CD4-positive, alpha-beta T cell treated with Interferon gamma for 1 hour (primary cell): Measurements from ENCODE around the gene USP17L10.
A peak's percentile ranks its signal among the peaks of the same experiment; 100 is the strongest.
"Not testable (repeated sequence)": the region's sequence is repeated elsewhere in the genome, so short reads cannot be mapped to it uniquely, and the experiment has no call there.

ENCODE experiments used
- DNase-seq: peaks from one replicate; pipeline ENCODE4 v3.0.0-alpha.2; 2020

The USP17L10 gene, protein sequence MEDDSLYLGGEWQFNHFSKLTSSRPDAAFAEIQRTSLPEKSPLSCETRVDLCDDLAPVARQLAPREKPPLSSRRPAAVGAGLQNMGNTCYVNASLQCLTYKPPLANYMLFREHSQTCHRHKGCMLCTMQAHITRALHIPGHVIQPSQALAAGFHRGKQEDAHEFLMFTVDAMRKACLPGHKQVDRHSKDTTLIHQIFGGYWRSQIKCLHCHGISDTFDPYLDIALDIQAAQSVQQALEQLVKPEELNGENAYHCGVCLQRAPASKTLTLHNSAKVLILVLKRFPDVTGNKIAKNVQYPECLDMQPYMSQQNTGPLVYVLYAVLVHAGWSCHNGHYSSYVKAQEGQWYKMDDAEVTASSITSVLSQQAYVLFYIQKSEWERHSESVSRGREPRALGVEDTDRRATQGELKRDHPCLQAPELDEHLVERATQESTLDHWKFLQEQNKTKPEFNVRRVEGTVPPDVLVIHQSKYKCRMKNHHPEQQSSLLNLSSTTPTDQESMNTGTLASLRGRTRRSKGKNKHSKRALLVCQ

DNA sequence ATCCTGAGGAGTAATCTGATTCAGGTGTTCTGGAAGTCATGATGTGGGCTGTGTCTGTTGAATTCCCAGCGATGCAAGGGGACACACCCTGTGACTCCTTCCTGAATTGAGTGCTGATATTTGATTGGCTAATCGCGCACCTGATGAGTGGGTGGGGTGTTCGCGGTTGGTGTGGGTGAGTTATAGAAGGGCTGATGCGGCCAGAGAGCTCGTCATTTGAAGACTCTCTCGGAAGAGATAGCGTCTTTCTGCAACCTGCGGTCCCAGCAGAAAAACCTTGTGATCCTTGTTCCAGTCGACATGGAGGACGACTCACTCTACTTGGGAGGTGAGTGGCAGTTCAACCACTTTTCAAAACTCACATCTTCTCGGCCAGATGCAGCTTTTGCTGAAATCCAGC lies at the start of gene USP17L10:
TSS of gene USP17L10 (plus strand) at position 301 of the 400 bp plus-strand sequence. CDS start at position 301, 0 bp downstream.
- DNase-seq: not testable (repeated sequence)

DNA sequence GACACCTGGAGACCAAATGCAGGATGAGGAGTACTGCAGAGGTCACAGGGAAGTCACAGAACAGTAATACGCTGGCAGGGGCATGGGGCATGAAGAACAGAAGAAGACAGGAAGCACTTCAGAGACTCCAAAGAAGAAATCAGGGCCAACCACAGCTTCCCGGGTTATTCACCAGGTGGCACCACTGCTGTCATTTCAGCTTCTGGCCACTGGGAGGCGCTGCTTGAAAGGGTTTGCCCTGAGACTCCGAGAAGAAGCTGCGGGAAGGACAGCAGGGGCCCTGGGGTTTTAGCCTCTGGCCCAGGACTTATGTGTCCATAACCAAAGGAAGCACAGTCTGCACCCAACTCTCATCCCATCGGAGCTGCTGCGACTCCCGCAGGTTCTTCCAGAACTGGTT lies 44.5 kb upstream of the USP17L10 start:
- peak; percentile 56 for DNase-seq

DNA sequence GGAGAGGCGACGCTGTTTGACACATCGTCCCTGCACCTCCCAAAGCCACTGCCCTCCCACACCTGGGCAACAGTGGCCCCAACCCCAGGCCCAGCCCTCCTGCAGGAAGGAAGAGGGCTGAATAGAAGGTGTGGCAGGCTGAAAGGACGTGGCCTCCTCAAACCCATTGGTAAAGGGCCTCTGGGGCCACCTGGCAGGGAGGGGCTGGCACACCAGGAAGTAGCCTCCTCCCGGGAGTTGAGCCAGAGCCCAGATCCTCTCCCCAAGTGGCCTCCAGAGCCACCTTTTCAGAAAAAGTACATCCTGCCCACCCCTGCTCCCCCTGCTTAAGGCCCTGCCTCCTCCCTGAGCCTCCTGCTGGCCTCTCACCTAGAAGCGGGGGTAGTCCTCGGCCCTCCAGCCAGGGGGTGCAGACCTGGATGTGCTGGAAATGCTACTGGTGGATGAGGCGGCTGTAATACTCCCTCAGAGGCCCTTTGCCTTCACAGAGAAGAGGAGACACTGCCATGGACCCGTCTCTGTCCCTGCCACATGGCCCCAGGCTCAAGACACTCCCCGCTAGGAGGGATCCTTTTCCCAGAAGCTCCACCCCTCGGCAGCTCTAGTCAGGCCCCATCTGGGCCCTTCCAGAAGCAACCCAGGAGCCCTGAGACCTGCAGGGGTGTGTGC lies 40.5 kb upstream of the USP17L10 start, which contains the start of gene FAM90A26:
TSS of gene FAM90A26 (plus strand) at position 619 of the 669 bp plus-strand sequence. CDS start 2,764 bp downstream, outside the sequence.
- DNase-seq: not testable (repeated sequence)

DNA sequence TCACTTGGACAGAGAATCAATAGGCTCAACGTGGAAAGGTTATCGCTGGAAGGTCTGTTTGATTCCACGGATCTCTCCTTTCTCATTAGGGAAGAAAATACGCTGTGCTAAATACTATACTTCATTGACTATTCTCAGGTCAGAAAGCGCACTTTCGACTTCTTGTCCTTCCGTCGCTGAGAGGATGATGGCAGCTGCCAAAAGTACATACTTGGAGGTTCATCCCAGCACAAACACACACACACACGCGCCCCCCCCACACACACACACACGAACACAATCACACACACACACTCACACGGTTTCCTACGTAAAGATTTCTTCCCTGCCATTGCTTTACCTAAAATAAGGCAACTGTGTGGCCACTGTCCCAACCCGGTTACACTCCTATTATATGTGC lies 4.2 kb downstream of the USP17L10 start:
- not testable (repeated sequence) for DNase-seq

DNA sequence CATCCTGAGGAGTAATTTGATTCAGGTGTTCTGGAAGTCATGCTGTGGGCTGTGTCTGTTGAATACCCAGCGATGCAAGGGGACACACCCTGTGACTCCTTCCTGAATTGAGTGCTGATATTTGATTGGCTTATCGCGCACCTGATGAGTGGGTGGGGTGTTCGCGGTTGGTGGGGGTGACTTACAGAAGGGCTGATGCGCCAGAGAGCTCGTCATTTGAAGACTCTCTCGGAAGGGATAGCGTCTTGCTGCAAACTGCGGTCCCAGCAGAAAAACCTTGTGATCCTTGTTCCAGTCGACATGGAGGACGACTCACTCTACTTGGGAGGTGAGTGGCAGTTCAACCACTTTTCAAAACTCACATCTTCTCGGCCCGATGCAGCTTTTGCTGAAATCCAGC lies 4.6 kb downstream of the USP17L10 start, which contains the start of gene USP17L11:
TSS of gene USP17L11 (plus strand) at position 301 of the 400 bp plus-strand sequence. CDS start at position 301, 0 bp downstream.
- DNase-seq: not testable (repeated sequence)

DNA sequence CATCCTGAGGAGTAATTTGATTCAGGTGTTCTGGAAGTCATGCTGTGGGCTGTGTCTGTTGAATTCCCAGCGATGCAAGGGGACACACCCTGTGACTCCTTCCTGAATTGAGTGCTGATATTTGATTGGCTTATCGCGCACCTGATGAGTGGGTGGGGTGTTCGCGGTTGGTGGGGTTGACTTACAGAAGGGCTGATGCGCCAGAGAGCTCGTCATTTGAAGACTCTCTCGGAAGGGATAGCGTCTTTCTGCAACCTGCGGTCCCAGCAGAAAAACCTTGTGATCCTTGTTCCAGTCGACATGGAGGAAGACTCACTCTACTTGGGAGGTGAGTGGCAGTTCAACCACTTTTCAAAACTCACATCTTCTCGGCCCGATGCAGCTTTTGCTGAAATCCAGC lies 9.4 kb downstream of the USP17L10 start, which contains the start of gene USP17L12:
TSS of gene USP17L12 (plus strand) at position 301 of the 400 bp plus-strand sequence. CDS start at position 301, 0 bp downstream.
- not testable (repeated sequence) for DNase-seq

DNA sequence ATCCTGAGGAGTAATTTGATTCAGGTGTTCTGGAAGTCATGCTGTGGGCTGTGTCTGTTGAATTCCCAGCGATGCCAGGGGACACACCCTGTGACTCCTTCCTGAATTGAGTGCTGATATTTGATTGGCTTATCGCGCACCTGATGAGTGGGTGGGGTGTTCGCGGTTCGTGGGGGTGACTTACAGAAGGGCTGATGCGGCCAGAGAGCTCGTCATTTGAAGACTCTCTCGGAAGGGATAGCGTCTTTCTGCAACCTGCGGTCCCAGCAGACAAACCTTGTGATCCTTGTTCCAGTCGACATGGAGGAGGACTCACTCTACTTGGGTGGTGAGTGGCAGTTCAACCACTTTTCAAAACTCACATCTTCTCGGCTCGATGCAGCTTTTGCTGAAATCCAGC lies 14.1 kb downstream of the USP17L10 start, which contains the start of gene USP17L13:
TSS of gene USP17L13 (plus strand) at position 301 of the 400 bp plus-strand sequence. CDS start at position 301, 0 bp downstream.
- not testable (repeated sequence) for DNase-seq

DNA sequence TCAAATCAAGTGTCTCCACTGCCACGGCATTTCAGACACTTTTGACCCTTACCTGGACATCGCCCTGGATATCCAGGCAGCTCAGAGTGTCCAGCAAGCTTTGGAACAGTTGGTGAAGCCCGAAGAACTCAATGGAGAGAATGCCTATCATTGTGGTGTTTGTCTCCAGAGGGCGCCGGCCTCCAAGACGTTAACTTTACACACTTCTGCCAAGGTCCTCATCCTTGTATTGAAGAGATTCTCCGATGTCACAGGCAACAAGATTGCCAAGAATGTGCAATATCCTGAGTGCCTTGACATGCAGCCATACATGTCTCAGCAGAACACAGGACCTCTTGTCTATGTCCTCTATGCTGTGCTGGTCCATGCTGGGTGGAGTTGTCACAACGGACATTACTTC lies 19.8 kb downstream of the USP17L10 start:
- not testable (repeated sequence) for DNase-seq

DNA sequence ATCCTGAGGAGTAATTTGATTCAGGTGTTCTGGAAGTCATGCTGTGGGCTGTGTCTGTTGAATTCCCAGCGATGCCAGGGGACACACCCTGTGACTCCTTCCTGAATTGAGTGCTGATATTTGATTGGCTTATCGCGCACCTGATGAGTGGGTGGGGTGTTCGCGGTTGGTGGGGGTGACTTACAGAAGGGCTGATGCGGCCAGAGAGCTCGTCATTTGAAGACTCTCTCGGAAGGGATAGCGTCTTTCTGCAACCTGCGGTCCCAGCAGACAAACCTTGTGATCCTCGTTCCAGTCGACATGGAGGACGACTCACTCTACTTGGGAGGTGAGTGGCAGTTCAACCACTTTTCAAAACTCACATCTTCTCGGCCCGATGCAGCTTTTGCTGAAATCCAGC lies 23.6 kb downstream of the USP17L10 start, which contains the start of gene USP17L15:
TSS of gene USP17L15 (plus strand) at position 301 of the 400 bp plus-strand sequence. CDS start at position 301, 0 bp downstream.
- DNase-seq: not testable (repeated sequence)

DNA sequence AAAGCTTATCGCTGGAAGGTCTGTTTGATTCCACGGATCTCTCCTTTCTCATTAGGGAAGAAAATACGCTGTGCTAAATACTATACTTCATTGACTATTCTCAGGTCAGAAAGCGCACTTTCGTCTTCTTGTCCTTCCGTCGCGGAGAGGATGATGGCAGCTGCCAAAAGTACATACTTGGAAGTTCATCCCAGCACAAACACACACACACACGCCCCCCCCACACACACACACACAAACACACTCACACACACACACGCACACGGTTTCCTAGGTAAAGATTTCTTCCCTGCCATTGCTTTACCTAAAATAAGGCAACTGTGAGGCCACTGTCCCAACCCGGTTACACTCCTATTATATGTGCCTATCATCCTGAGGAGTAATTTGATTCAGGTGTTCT lies 28.0 kb downstream of the USP17L10 start:
- peak; percentile 4 for DNase-seq

DNA sequence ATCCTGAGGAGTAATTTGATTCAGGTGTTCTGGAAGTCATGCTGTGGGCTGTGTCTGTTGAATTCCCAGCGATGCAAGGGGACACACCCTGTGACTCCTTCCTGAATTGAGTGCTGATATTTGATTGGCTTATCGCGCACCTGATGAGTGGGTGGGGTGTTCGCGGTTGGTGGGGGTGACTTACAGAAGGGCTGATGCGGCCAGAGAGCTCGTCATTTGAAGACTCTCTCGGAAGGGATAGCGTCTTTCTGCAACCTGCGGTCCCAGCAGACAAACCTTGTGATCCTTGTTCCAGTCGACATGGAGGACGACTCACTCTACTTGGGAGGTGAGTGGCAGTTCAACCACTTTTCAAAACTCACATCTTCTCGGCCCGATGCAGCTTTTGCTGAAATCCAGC lies 33.1 kb downstream of the USP17L10 start, which contains the start of gene USP17L17:
TSS of gene USP17L17 (plus strand) at position 301 of the 400 bp plus-strand sequence. CDS start at position 301, 0 bp downstream.
- not testable (repeated sequence) for DNase-seq

DNA sequence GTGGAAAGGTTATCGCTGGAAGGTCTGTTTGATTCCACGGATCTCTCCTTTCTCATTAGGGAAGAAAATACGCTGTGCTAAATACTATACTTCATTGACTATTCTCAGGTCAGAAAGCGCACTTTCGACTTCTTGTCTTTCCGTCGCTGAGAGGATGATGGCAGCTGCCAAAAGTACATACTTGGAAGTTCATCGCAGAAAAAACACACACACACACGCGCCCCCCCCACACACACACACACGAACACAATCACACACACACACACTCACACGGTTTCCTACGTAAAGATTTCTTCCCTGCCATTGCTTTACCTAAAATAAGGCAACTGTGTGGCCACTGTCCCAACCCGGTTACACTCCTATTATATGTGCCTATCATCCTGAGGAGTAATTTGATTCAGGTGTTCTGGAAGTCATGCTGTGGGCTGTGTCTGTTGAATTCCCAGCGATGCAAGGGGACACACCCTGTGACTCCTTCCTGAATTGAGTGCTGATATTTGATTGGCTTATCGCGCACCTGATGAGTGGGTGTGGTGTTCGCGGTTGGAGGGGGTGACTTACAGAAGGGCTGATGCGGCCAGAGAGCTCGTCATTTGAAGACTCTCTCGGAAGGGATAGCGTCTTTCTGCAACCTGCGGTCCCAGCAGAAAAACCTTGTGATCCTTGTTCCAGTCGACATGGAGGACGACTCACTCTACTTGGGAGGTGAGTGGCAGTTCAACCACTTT lies 37.7 kb downstream of the USP17L10 start, which contains the start of gene USP17L18:
TSS of gene USP17L18 (plus strand) at position 678 of the 728 bp plus-strand sequence. CDS start at position 678, 0 bp downstream.
- not testable (repeated sequence) for DNase-seq

DNA sequence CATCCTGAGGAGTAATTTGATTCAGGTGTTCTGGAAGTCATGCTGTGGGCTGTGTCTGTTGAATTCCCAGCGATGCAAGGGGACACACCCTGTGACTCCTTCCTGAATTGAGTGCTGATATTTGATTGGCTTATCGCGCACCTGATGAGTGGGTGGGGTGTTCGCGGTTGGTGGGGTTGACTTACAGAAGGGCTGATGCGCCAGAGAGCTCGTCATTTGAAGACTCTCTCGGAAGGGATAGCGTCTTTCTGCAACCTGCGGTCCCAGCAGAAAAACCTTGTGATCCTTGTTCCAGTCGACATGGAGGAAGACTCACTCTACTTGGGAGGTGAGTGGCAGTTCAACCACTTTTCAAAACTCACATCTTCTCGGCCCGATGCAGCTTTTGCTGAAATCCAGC lies 42.6 kb downstream of the USP17L10 start, which contains the start of gene USP17L19:
TSS of gene USP17L19 (plus strand) at position 301 of the 400 bp plus-strand sequence. CDS start at position 301, 0 bp downstream.
- DNase-seq: not testable (repeated sequence)

DNA sequence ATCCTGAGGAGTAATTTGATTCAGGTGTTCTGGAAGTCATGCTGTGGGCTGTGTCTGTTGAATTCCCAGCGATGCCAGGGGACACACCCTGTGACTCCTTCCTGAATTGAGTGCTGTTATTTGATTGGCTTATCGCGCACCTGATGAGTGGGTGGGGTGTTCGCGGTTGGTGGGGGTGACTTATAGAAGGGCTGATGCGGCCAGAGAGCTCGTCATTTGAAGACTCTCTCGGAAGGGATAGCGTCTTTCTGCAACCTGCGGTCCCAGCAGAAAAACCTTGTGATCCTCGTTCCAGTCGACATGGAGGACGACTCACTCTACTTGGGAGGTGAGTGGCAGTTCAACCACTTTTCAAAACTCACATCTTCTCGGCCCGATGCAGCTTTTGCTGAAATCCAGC lies 47.4 kb downstream of the USP17L10 start, which contains the start of gene USP17L20:
TSS of gene USP17L20 (plus strand) at position 301 of the 400 bp plus-strand sequence. CDS start at position 301, 0 bp downstream.
- not testable (repeated sequence) for DNase-seq
